GM21447 (cell line): ENCODE data around the gene GORAB.

Experiments
- ATAC-seq: cut with Tn5 transposase; IDR thresholded peaks from one replicate; pipeline ENCODE4 v1.9.1; 2021; ENCODE audit not compliant: unreplicated experiment

Gene GORAB

GRCh38 chr1:170531758-170532657, at the start of gene GORAB:
GORAB (plus strand) TSS chr1:170532166; CDS start chr1:170532224, 58 bp downstream.
- peak; percentile 99 for ATAC-seq

- ATAC-seq: no peak
Observed at GRCh38 chr1:170483051-170483450, 48.9 kb upstream of the GORAB start.

- no peak for ATAC-seq
Observed at GRCh38 chr1:170487503-170487902, 44.5 kb upstream of the GORAB start.

GRCh38 chr1:170491291-170491690, 40.7 kb upstream of the GORAB start:
- ATAC-seq: no peak

- ATAC-seq: no peak
Observed at GRCh38 chr1:170494369-170494768, 37.6 kb upstream of the GORAB start.

GRCh38 chr1:170495006-170495405, 37.0 kb upstream of the GORAB start:
- ATAC-seq: no peak

- ATAC-seq: no peak
Observed at GRCh38 chr1:170498876-170499275, 33.1 kb upstream of the GORAB start.

GRCh38 chr1:170503665-170504064, 28.3 kb upstream of the GORAB start:
- no peak for ATAC-seq

- ATAC-seq: no peak
Observed at GRCh38 chr1:170510163-170510562, 21.8 kb upstream of the GORAB start.

GRCh38 chr1:170511038-170511437, 20.9 kb upstream of the GORAB start:
- no peak for ATAC-seq

GRCh38 chr1:170513138-170513537, 18.8 kb upstream of the GORAB start:
- ATAC-seq: no peak

- no peak for ATAC-seq
Observed at GRCh38 chr1:170518185-170518834, 13.7 kb upstream of the GORAB start.

GRCh38 chr1:170518965-170519364, 13.0 kb upstream of the GORAB start:
- no peak for ATAC-seq

GRCh38 chr1:170520601-170521000, 11.4 kb upstream of the GORAB start:
- no peak for ATAC-seq

GRCh38 chr1:170521818-170522217, 10.1 kb upstream of the GORAB start:
- ATAC-seq: no peak

GRCh38 chr1:170530972-170531757, 801 bp upstream of the GORAB start:
- no peak for ATAC-seq

GRCh38 chr1:170533298-170533697, 1.3 kb downstream of the GORAB start:
- no peak for ATAC-seq

- no peak for ATAC-seq
Observed at GRCh38 chr1:170534626-170535147, 2.7 kb downstream of the GORAB start.

GRCh38 chr1:170535418-170535817, 3.5 kb downstream of the GORAB start:
- ATAC-seq: no peak

GRCh38 chr1:170536924-170537551, 5.1 kb downstream of the GORAB start:
- no peak for ATAC-seq
